IMR-90 (cell line): Measurements from ENCODE around the gene LIN52. TPM values are rescaled to one million over a fixed set of nuclear protein-coding genes. Genes with fewer than 3 reads are reported as not detected.

Experiments
- ATAC-seq: fragments of 200-7000 bp; cut with Tn5 transposase; 2 replicates; pipeline ENCODE4 v1.9.1; 2020; ENCODE audit warnings: low read depth, mild to moderate bottlenecking, moderate library complexity
- BruUV-seq: library from RNA; stranded (reverse); fragments of 400-500 nt; replicated peaks from 2 replicates; lab custom pipeline; 2021; lab: Mats Ljungman, UMichigan
- CTCF ChIA-PET: fragments of 300-600 bp; formaldehyde crosslinking; extraction: SDS; loops from one replicate; lab custom pipeline; 2021; ENCODE audit warnings: antibody characterized with exemption; lab: Yijun Ruan, JAX
- POLR2A ChIA-PET: fragments of 300-600 bp; sonication (Branson Sonifier 250); formaldehyde crosslinking; loops from one replicate; lab custom pipeline; 2022; ENCODE audit warnings: antibody characterized with exemption; ENCODE audit not compliant: unreplicated experiment; lab: Charles Lee
- DNase-seq: peaks from one replicate; pipeline ENCODE4 v3.0.0; 2013
- H2AFZ ChIP-seq: replicated peaks from 2 replicates; pipeline ENCODE3; 2013; ENCODE audit warnings: low read length, mild to moderate bottlenecking; ENCODE audit not compliant: poor library complexity
- H2AK5ac ChIP-seq: 2 replicates; pipeline ENCODE4 v1.6.1; 2013; ENCODE audit warnings: low read depth, low read length, inconsistent platforms
- H2AK9ac ChIP-seq: replicated peaks from 2 replicates; pipeline ENCODE3; 2013; ENCODE audit warnings: mild to moderate bottlenecking, low read depth, low read length, moderate library complexity; ENCODE audit not compliant: poor library complexity
- H2BK120ac ChIP-seq: 2 replicates; pipeline ENCODE4 v1.6.1; 2013; ENCODE audit warnings: low read depth, low read length, inconsistent platforms
- H2BK15ac ChIP-seq: 3 replicates; pipeline ENCODE4 v1.6.1; 2013; ENCODE audit warnings: low read depth, low read length, inconsistent platforms
- H2BK20ac ChIP-seq: 2 replicates; pipeline ENCODE4 v1.6.1; 2013; ENCODE audit warnings: low read depth, mild to moderate bottlenecking, inconsistent platforms, low read length, moderate library complexity
- H2BK5ac ChIP-seq: 2 replicates; pipeline ENCODE4 v1.6.1; 2013; ENCODE audit warnings: mild to moderate bottlenecking, low read depth, low read length, inconsistent platforms; ENCODE audit not compliant: poor library complexity, severe bottlenecking
- H3K14ac ChIP-seq: replicated peaks from 2 replicates; pipeline ENCODE4 v1.6.1; 2013; ENCODE audit warnings: low read depth, low read length, inconsistent platforms
- H3K18ac ChIP-seq: 2 replicates; pipeline ENCODE4 v1.6.1; 2013; ENCODE audit warnings: low read depth, low read length, control low read depth
- H3K23ac ChIP-seq: 2 replicates; pipeline ENCODE4 v1.6.1; 2013; ENCODE audit warnings: low read depth, low read length, inconsistent platforms
- H3K27ac ChIP-seq: 2 replicates; pipeline ENCODE4 v1.5.1; 2013; ENCODE audit warnings: mild to moderate bottlenecking, control low read depth, low read length; ENCODE audit not compliant: insufficient read depth
- H3K27me3 ChIP-seq: 2 replicates; pipeline ENCODE4 v1.6.1; 2013; ENCODE audit warnings: low read length; ENCODE audit not compliant: control insufficient read depth, insufficient read depth
- H3K36me3 ChIP-seq: 2 replicates; pipeline ENCODE4 v1.6.1; 2013; ENCODE audit warnings: low read length, mixed read lengths; ENCODE audit not compliant: control insufficient read depth, insufficient read depth
- H3K4ac ChIP-seq: 2 replicates; pipeline ENCODE4 v1.6.1; 2013; ENCODE audit warnings: low read depth, low read length, inconsistent platforms
- H3K4me1 ChIP-seq: 2 replicates; pipeline ENCODE4 v1.6.1; 2013; ENCODE audit warnings: low read length, mixed read lengths; ENCODE audit not compliant: control insufficient read depth, insufficient read depth
- H3K4me2 ChIP-seq: 2 replicates; pipeline ENCODE4 v1.6.1; 2013; ENCODE audit warnings: low read depth, mild to moderate bottlenecking, control low read depth, low read length, moderate library complexity
- H3K4me3 ChIP-seq: 2 replicates; pipeline ENCODE4 v1.5.1; 2013; ENCODE audit warnings: low read depth, mild to moderate bottlenecking, control low read depth, low read length, moderate library complexity; ENCODE audit not compliant: insufficient read depth
- H3K56ac ChIP-seq: 2 replicates; pipeline ENCODE4 v1.6.1; 2013; ENCODE audit warnings: low read length, inconsistent platforms; ENCODE audit not compliant: insufficient read depth; ENCODE audit errors: extremely low read depth
- H3K79me1 ChIP-seq, 2 experiments: 2 replicates each; pipeline ENCODE4 v1.6.1; 2013; ENCODE audit warnings: low read length in 2 of 2, inconsistent platforms in 1 of 2, low read depth in 1 of 2
- H3K9ac ChIP-seq: 2 replicates; pipeline ENCODE4 v1.6.1; 2013; ENCODE audit warnings: low read depth, low read length, control low read depth
- H3K9me1 ChIP-seq: 2 replicates; pipeline ENCODE4 v1.6.1; 2013; ENCODE audit warnings: low read length, inconsistent platforms; ENCODE audit not compliant: insufficient read depth
- H3K9me3 ChIP-seq: 2 replicates; pipeline ENCODE4 v1.6.1; 2013; ENCODE audit warnings: low read length; ENCODE audit not compliant: control insufficient read depth, insufficient read depth
- H4K20me1 ChIP-seq: 2 replicates; pipeline ENCODE4 v1.6.1; 2013; ENCODE audit warnings: low read length, inconsistent platforms; ENCODE audit not compliant: insufficient read depth
- H4K5ac ChIP-seq: 2 replicates; pipeline ENCODE4 v1.6.1; 2013; ENCODE audit warnings: mild to moderate bottlenecking, low read depth, low read length, control low read depth
- H4K8ac ChIP-seq, 2 experiments: 2 replicates each; pipeline ENCODE4 v1.6.1; 2013; ENCODE audit warnings: low read depth in 2 of 2, low read length in 2 of 2, control low read depth in 1 of 2, inconsistent platforms in 1 of 2
- H4K91ac ChIP-seq: 2 replicates; pipeline ENCODE4 v1.6.1; 2013; ENCODE audit warnings: low read depth, low read length, inconsistent platforms; ENCODE audit not compliant: insufficient read depth
- BHLHE40 ChIP-seq: fragments of 150-350 bp; IDR thresholded peaks from 2 replicates; pipeline ENCODE4 v1.6.1; 2016; ENCODE audit warnings: mild to moderate bottlenecking, low read depth, low read length
- CEBPB ChIP-seq: IDR thresholded peaks from 2 replicates; pipeline ENCODE4 v1.6.1; 2012; ENCODE audit warnings: low read depth, low read length, improper control_type of control experiment
- CHD1 ChIP-seq: IDR thresholded peaks from 2 replicates; pipeline ENCODE4 v1.6.1; 2012; ENCODE audit warnings: low read depth, low read length, improper control_type of control experiment
- FOS ChIP-seq: fragments of 150-350 bp; IDR thresholded peaks from 2 replicates; pipeline ENCODE4 v1.6.1; 2016; ENCODE audit warnings: low read depth, low read length
- MAFK ChIP-seq: IDR thresholded peaks from 2 replicates; pipeline ENCODE4 v1.6.1; 2012; ENCODE audit warnings: low read depth, low read length, improper control_type of control experiment
- MAZ ChIP-seq: IDR thresholded peaks from 2 replicates; pipeline ENCODE4 v1.6.1; 2012; ENCODE audit warnings: low read depth, mild to moderate bottlenecking, low read length, improper control_type of control experiment, moderate library complexity, borderline replicate concordance
- MXI1 ChIP-seq: IDR thresholded peaks from 2 replicates; pipeline ENCODE4 v1.6.1; 2012; ENCODE audit warnings: low read depth, mild to moderate bottlenecking, low read length, moderate library complexity, borderline replicate concordance
- NFE2L2 ChIP-seq: fragments of 150-350 bp; IDR thresholded peaks from 2 replicates; pipeline ENCODE4 v1.6.1; 2016; ENCODE audit warnings: low read depth, mild to moderate bottlenecking, low read length
- POLR2A ChIP-seq: IDR thresholded peaks from 2 replicates; pipeline ENCODE4 v1.6.1; 2012; ENCODE audit warnings: mild to moderate bottlenecking, low read depth, low read length
- RAD21 ChIP-seq: IDR thresholded peaks from 2 replicates; pipeline ENCODE4 v1.6.1; 2012; ENCODE audit warnings: low read length, improper control_type of control experiment
- RCOR1 ChIP-seq: IDR thresholded peaks from 2 replicates; pipeline ENCODE4 v1.6.1; 2012; ENCODE audit warnings: mild to moderate bottlenecking, low read length, improper control_type of control experiment; ENCODE audit not compliant: insufficient replicate concordance
- RFX5 ChIP-seq: IDR thresholded peaks from 2 replicates; pipeline ENCODE4 v1.8.0; 2012; ENCODE audit warnings: low read depth, mild to moderate bottlenecking, low read length, moderate library complexity
- SMC3 ChIP-seq: fragments of 150-350 bp; IDR thresholded peaks from 2 replicates; pipeline ENCODE4 v1.6.1; 2016; ENCODE audit warnings: low read depth, mild to moderate bottlenecking, antibody characterized with exemption, low read length, moderate library complexity
- WGBS, 2 experiments: methylation state at CpG; one replicate each; pipeline versions ENCODE4 v1.1.5 to v1.1.7; 2013; ENCODE audit warnings: missing lambda C conversion rate in 2 of 2; ENCODE audit not compliant: insufficient read length in 1 of 2; ENCODE audit errors: extremely low coverage in 2 of 2; 5-methylcytosine and 5-hydroxymethylcytosine counted together
- dilution Hi-C: fragments of 300-500 bp; cut with HindIII; formaldehyde crosslinking; loops from one replicate; pipeline ENCODE4 v1.14.3; 2018; ENCODE audit warnings: low sequenced_read_pairs; ENCODE audit not compliant: unreplicated experiment
- in situ Hi-C: fragments of 300-500 bp; cut with MboI; formaldehyde crosslinking; loops from 3 replicates; pipeline ENCODE4 v1.14.3; 2019; ENCODE audit warnings: low sequenced_read_pairs, inconsistent platforms, mixed read lengths
- intact Hi-C: fragments of 100-400 bp; cut with micrococcal nuclease; formaldehyde crosslinking; loops from 2 replicates; pipeline ENCODE4 v1.10.0; 2022
- polyA plus RNA-seq, 3 experiments: library from polyadenylated mRNA; depleted of rRNA; stranded (reverse); fragments of >200 nt; gene quantifications; 2 replicates each; pipeline ENCODE4 v1.2.3, GENCODE V29; 2012; ENCODE audit warnings: low replicate concordance in 1 of 3
- total RNA-seq: library from RNA; depleted of rRNA; stranded (reverse); fragments of >200 nt; gene quantifications from 2 replicates; pipeline ENCODE4 v1.2.3, GENCODE V29; 2012
- TF ChIP-seq, protein P1 (sequence below): conservative IDR thresholded peaks from 2 replicates; pipeline ENCODE4 v1.5.1; 2012; ENCODE audit warnings: mild to moderate bottlenecking, low read depth, low read length, improper control_type of control experiment
- TF ChIP-seq, protein P2 (sequence below): fragments of 150-350 bp; IDR thresholded peaks from 2 replicates; pipeline ENCODE4 v1.6.1; 2017; ENCODE audit warnings: mild to moderate bottlenecking, antibody characterized with exemption, low read length, low read depth
- TF ChIP-seq, protein P3 (sequence below): fragments of 150-350 bp; IDR thresholded peaks from 2 replicates; pipeline ENCODE4 v1.6.1; 2016; ENCODE audit warnings: low read depth, mild to moderate bottlenecking, low read length, moderate library complexity, borderline replicate concordance

LIN52 gene
- total and polyA plus RNA-seq, 2 of the 4 experiments (the other 2 are of a cell fraction), result 6.1 to 11.5 TPM

DNA sequence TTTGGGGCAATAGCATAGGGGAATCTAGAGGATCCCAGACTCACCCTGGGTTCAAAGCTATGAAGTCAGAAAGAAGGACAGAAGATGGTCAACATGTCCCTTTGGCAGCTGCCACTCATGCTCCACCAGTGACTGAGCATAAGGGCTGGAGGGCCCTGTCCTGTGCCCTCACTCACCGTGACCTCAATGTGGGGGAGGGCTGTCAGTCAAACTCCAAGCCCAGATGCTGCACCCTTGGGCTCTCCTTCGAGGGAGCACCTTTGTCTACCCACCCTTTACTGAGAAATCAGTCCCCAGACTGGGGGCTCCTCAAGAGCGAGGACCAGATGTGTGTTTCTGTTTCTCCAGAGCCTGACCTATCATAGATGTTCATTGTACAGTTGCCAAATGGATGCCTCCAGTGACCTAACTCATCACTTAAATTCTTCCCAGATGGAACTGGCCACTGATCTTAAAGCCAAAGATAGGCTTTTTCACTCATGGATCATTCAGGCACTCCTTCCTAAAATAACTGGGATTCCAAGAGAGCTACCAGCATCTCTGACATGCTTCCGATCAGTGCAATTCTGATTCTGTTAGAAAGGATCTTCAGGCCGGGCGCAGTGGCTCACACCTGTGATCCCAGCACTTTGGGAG is 127.3 kb downstream of the LIN52 start:
- H2AFZ ChIP-seq, result no peak overlapping the region
- CTCF ChIA-PET, result no interaction called here
- H3K9ac ChIP-seq, result no peak overlapping the region
- H4K91ac ChIP-seq, result no peak overlapping the region
- intact Hi-C loops, result no loop called here
- H4K20me1 ChIP-seq, result no peaks in the 10 kb centered on the region
- H4K8ac ChIP-seq, result no peak overlapping the region
- H2BK120ac ChIP-seq, result no peak overlapping the region
- in situ Hi-C loops, result no loop called here
- no peak overlapping the region for H2AK5ac ChIP-seq
- H3K36me3 ChIP-seq, result no peaks in the 10 kb centered on the region
- BruUV-seq, result no TSS peak
- POLR2A ChIA-PET, result no interaction called here
- H3K9me3 ChIP-seq, result no peaks in the 10 kb centered on the region
- H3K4me2 ChIP-seq, result no peak overlapping the region
- dilution Hi-C loops, result no loop called here
- no peak overlapping the region for H2BK15ac ChIP-seq
- H3K56ac ChIP-seq, result no peak overlapping the region
- H3K4me3 ChIP-seq, result no peak overlapping the region
- H2BK5ac ChIP-seq, result no peak overlapping the region
- DNase-seq (no peak), ATAC-seq (no peak)
- H2BK20ac ChIP-seq, result no peak overlapping the region
- TF ChIP-seq CEBPB (no peak), MXI1 (no peak), RFX5 (no peak), NFE2L2 (no peak), CHD1 (no peak), FOS (no peak), BHLHE40 (no peak), SMC3 (no peak), MAFK (no peak), MAZ (no peak), RAD21 (no peak), POLR2A (no peak), RCOR1 (no peak)
- TF ChIP-seq, protein P1, sequence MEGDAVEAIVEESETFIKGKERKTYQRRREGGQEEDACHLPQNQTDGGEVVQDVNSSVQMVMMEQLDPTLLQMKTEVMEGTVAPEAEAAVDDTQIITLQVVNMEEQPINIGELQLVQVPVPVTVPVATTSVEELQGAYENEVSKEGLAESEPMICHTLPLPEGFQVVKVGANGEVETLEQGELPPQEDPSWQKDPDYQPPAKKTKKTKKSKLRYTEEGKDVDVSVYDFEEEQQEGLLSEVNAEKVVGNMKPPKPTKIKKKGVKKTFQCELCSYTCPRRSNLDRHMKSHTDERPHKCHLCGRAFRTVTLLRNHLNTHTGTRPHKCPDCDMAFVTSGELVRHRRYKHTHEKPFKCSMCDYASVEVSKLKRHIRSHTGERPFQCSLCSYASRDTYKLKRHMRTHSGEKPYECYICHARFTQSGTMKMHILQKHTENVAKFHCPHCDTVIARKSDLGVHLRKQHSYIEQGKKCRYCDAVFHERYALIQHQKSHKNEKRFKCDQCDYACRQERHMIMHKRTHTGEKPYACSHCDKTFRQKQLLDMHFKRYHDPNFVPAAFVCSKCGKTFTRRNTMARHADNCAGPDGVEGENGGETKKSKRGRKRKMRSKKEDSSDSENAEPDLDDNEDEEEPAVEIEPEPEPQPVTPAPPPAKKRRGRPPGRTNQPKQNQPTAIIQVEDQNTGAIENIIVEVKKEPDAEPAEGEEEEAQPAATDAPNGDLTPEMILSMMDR, result no peak
- TF ChIP-seq, protein P2, sequence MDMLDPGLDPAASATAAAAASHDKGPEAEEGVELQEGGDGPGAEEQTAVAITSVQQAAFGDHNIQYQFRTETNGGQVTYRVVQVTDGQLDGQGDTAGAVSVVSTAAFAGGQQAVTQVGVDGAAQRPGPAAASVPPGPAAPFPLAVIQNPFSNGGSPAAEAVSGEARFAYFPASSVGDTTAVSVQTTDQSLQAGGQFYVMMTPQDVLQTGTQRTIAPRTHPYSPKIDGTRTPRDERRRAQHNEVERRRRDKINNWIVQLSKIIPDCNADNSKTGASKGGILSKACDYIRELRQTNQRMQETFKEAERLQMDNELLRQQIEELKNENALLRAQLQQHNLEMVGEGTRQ, result no peak
- TF ChIP-seq, protein P3, sequence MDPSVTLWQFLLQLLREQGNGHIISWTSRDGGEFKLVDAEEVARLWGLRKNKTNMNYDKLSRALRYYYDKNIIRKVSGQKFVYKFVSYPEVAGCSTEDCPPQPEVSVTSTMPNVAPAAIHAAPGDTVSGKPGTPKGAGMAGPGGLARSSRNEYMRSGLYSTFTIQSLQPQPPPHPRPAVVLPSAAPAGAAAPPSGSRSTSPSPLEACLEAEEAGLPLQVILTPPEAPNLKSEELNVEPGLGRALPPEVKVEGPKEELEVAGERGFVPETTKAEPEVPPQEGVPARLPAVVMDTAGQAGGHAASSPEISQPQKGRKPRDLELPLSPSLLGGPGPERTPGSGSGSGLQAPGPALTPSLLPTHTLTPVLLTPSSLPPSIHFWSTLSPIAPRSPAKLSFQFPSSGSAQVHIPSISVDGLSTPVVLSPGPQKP, result no peak
- 80% methylated on average over 1 of the region's 6 CpGs; no CpG with 5 or more reads in 1 of the 2 experiments for WGBS, 2 experiments
- H3K79me1 ChIP-seq, result no peaks in the 10 kb centered on the region
- H3K27ac ChIP-seq, result no peak overlapping the region
- no peaks in the 10 kb centered on the region for H3K4me1 ChIP-seq
- H3K9me1 ChIP-seq, result peaks cover 3% of the 10 kb centered on the region; the same call in 1 of the 2 replicates
- no peak overlapping the region for H3K14ac ChIP-seq
- H3K4ac ChIP-seq, result no peak overlapping the region
- no peak overlapping the region for H3K23ac ChIP-seq
- no peak overlapping the region for H4K5ac ChIP-seq
- H3K27me3 ChIP-seq, result peaks cover 34% of the 10 kb centered on the region
- no peak overlapping the region for H3K18ac ChIP-seq
- H2AK9ac ChIP-seq, result no peak overlapping the region
